Smooth muscle cell of the brain vasculature (primary cell): ENCODE measurements around the gene ZIC3.
"Not testable (repeated sequence)": the region's sequence is repeated elsewhere in the genome, so short reads cannot be mapped to it uniquely, and the experiment has no call there.

Experiments used
- DNase-seq: peaks from one replicate; pipeline ENCODE4 v3.0.0-alpha.2; 2012; ENCODE audit warnings: low read depth, low spot score

The ZIC3 gene

DNA sequence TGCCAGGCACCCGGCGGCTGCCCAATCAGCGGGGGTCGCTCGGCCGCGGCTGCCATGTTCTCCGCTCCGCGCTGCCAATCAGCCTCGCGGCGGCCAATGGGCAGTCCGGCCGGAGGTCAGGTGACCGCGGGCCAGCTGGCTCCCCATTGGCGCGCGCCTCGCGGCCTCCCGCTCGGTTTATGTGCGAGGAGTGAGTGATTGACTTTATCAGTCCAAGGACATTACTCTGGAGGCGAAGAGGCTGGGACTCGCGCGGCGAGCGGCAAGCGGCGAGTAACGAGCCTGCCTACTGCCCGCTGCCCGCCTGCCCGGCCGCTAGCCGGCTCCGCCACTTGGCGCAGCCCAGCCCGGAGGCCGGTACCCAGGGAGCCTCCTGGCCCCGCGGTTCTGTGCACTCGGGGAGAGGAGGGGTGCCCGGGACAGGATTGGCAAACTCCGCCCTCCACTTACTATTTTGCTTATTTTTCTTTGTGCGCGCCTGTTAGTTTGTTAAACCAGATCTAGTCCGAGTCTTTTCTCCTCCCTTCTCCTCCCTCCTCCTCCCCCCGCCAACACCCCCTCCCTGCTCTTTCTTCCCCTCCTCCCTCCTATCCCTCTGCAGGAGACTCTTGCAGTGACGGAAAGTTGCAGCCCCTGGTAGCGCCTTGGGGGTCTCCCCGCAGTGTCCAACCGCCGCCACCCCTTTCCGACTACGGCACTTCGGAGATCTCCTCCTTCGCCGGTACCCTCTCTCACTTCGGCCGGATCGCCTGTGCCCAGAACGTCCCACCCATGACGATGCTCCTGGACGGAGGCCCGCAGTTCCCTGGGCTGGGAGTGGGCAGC is at the start of gene ZIC3:
TSS of gene ZIC3 (plus strand) at position 207 of the 825 bp plus-strand sequence. CDS start at position 772, 565 bp downstream.
- DNase-seq, result no peak

DNA sequence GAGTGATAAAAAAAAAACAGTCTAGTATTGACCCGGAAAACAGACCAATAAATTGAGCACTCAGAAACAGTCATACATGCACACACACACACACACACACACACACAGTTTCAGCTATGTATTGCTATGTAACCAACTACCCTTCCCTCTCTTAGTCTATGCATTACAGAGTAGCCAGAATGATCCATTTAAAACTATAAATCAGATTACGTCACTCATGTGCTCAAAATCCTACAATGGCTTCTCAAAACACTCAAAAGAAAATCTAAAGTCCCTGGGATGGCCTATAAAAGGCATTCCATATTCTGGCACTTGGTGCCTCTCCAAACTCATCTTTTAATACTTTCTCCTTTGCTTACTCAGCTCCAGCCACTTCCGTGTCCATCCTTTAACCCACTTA is 46.5 kb upstream of the ZIC3 start:
- DNase-seq, result no peak

DNA sequence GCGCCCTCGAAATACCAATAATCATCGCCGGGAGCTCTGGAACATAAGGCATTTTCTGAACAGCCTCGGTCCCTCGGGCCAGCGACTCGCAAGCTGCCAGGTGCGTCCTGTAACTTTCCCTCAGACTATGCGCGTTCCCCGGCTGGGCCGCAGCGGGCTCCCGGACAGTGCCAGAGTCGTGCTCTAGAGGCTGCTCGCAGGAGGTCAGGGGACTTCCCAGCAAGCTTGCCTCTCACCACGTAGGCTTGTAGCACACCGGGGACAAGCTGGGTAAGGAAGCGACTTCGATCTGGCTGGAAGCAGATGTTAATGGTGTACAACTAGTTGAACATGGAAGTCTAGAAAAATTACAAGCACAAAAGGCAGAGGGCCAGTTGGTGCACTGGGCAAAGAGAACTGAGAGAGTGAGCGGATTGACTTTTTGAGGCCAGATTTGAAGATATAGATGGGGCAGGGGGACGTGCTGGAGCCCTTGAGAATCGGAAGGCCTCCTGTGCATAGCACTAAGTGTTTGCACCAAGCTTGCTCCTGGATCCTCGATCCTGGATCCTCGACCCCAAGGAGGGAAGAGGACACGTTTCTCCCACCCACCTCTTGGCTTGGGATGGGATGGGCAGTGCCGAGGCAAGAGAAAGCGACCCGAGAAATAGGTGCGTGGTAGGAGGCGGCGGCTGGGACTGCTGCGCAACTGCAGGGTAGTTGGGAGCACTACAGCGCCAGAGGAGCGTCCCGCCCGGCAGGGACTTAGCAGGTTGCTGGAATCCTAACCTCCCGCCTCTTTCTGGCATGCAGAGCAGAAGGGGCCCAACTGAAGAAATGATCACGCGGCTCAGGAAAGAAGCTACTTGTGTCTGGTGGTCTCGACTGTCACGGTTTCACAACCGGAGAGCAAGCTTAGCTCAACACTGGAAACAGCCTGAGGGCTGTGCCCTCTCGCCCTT is 19.9 kb upstream of the ZIC3 start:
- no peak for DNase-seq

DNA sequence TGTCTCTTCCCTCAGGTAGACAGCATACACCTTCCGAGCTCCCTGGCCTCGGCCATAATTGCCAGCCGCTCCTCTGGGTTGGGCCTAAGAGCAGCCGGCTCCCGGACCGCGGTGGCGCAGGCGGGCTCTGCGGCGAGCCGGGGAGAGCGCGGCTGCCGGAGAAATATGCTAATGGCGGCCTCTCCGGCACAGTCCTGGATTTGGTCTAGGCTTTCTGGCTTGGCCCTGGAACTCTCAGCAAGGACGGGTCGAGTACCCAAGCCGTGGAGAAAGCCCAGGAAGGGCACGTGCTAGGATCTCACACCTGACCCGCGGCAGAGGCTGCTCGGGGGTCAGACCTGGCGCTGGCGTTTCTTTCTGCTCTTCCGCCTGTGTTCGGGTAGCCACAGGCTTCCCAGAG is 18.6 kb upstream of the ZIC3 start:
- no peak for DNase-seq

DNA sequence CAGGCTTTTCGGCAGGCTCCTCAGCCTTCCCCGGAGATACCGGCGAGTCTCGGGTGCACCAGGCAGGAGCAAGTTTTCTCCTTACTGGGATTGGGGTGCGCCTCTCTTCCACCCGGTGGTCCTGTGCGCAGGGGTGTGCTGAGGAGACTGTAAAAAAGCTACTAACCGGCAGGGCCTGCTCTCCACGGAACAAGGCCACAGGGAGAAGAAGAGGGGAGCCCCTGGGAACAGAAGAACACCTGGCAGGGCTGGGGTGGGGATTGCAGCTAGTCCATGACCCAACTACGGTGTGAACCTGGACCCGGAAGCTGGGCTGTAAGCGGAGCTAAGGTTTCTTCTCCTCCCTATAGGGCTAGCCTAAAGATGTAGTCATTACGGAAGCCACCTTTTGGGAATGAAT is 17.7 kb upstream of the ZIC3 start:
- no peak for DNase-seq

DNA sequence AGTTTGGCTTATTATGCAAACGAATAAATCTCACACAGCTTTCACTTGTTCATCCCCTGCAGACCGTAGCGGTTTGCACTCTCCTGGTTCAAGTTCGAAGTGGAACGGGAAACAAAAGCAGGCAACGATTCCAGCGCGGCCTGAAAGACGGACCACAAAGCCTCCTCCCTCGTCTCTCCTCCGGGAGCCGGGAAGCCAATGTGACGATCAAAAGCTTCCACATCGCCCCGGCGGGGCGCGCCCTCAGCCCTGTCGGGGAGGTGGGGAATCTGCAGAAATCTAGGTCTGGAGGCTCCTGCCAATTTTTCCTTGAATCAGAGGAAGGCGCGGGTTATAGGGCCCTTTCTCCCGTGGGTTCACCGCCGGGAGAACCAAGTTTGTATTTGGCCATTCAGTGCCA is 16.9 kb upstream of the ZIC3 start:
- no peak for DNase-seq

DNA sequence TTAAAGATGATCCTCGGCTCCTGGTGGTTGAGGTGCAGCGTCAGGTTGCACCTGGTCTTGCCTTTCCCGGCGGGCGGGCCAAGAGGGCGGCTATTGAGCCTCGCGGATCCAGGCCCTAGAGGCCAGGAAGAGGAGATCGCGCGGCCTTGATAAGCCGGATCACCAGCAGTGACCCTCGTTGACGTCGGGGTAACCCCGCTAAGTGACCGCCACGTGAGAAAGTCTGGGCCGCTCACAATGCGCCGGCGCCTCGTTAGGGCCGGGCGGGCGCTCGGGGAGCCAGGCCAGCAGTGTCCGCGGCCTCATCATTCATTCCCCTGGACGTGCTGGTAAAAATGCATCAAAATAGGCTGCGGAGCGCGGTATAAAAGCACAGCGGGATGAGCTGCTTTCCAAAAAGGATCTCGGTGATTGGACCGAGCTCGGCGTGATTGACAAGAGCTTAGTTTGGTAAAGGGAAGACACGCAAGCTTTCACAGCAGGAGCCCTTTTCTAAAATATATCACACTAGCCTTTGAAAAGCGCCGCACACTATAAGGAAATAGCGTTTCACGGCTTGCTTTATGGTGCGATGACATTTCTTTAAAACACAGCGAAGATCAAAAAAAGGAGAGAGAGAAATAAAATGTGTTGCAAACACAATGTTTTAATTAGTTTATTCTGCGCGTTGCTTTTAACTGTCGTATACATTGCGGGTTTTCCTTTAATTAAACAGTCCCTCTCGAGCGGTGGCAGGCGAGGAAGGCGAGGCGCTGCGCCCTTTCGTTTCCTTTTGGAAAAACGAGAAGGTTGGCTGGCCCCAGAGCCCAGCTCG is 15.9 kb upstream of the ZIC3 start:
- no peak for DNase-seq

DNA sequence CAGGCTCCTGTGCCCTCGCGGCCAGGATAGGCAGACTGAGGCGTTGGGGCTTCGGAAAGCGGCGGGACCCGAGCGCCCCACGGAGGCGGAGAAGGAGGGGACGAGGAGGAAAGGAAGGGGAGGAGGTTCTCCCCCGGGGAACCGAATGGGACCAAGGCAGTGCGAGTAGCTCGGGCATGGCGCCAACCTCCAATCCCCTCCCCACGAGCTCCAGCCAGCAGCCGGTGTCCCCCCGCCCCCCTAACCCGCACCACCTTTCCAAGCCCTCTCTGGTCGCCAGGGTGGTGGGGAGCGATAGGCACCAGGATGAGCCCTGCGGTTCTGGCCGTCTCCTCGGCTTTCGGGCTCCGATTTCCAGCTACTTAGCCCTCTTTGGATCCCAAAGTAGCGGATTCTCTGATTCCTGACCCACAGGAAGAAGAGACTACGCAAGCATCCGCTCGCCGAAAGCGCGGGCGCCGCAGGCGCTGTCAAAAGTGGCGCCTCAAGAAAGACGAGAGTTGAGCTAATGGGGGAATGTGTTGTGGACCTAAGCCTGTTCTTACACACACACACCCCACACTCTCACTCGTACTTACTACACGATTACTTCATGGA is 15.2 kb upstream of the ZIC3 start:
- DNase-seq, result no peak

DNA sequence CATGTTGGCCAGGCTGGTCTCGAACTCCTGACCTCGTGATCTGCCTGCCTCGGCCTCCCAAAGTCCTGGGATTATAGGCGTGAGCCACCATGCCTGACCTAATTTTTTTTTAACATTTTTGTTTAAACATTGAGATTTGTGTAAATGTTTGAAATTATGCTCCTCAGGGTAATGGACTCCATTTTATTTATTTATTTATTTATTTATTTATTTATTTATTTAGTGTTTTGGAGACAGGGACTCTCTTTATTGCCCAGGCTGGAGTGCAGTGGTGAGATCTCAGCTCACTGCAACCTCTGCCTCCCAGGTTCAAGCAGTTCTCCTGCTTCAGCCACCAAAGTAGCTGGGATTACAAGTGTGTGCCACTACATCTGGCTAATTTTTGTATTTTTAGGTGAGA is 13.8 kb upstream of the ZIC3 start:
- DNase-seq, result not testable (repeated sequence)

DNA sequence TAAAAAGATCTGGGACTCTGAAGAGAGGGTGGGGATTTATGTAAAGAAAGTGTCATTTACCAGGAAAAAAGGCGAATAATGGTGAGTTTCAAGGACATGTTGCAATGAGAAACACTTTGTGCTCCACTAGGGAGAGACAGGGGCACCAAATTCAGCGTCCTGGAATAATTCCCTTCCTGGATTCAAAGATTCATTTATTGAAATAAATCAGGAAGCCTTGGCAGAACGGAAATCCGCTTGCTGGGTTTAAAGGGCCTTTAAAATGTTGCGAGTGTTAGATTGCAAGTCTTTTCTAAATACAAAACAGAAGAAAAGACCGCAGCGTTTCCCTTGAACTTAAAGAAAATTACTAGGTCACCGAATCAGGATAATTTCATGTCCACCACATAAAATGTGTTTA is 3.8 kb upstream of the ZIC3 start:
- no peak for DNase-seq

DNA sequence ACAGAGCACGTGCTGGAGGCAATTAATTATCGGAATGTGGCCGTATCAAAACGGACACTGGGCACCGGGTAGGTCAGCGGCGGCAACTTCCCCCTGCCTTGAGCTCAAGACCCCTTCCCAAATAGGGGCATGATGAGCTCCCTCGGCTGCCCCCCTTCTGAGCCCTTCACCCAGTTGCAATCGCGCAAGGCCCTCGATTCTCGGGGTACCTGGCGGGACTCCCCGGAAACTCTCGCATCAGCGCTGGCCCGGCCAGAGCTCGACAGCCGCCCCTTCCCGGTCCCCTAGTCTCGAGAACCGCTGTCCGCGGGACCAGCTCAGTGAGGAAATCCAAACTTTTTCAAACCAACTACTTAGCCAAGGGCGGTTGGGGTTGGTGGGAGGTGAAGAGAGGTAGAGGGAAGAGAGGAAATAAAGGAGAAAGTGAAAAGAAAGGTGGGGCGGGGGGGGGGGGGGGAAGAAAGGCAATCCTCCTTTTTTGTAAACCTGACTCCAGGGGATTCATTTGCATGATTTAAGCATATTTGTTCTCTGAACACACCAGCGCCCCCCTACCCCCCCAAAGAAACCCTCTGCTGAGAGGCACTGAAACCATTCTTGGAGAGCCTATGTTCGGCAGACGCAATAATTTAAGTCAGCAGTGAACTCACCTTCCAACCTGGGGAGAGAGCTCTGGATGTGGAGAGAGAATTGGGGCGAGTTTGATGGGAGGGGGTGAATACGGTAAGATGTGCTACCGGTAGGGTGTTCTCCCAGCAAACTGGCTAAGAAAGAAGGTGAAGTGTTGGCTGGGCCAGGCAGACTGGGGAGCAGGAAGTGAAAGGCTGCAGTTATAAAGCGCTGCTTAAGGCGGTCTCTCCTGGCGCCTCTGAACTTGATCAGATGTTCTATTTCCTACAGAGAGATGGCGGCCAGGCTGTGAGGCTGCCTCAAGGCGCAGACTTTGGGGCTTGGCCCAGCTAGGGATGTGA is 2.0 kb upstream of the ZIC3 start:
- DNase-seq, result no peak

DNA sequence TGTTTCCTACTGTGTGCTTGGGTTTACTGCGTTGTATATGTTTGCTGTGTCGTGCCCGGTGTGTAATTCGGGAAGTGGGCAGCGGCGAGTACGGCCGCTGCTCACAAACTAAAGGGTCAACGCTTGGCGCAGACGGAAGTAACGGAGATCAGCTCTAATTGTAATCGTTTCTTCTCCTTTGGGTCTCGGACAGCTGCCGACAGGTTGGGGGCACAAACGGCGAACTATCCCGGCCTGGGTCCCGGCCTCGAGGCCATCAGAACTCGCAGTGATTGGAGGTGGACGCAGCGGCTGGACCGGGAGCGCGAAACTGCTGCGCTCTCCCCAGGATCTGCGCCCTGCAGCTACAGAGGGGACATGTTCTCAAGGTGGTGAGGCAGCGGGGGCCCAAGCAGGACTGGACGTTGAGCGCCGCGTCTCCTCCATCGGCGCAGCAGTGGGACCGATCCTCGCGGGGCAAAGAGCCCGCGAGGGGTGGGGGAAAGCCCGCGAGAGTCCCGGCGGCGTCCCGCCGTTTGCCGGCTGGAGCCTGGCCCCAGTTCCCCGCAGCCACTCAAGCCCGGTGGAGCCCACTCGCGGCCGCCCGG is 516 bp upstream of the ZIC3 start:
- DNase-seq, result no peak

DNA sequence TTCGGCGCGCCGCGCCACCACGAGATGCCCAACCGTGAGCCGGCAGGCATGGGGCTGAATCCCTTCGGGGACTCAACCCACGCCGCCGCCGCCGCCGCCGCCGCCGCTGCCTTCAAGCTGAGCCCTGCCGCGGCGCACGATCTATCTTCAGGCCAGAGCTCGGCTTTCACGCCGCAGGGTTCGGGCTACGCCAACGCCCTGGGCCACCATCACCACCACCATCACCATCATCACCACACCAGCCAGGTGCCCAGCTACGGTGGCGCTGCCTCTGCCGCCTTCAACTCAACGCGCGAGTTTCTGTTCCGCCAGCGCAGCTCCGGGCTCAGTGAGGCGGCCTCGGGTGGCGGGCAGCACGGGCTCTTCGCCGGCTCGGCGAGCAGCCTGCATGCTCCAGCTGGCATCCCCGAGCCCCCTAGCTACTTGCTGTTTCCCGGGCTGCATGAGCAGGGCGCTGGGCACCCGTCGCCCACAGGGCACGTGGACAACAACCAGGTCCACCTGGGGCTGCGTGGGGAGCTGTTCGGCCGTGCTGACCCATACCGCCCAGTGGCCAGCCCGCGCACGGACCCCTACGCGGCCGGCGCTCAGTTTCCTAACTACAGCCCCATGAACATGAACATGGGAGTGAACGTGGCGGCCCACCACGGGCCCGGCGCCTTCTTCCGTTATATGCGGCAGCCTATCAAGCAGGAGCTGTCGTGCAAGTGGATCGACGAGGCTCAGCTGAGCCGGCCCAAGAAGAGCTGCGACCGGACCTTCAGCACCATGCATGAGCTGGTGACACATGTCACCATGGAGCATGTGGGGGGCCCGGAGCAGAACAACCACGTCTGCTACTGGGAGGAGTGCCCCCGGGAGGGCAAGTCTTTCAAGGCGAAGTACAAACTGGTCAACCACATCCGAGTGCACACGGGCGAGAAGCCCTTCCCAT is 1.1 kb downstream of the ZIC3 start:
- no peak for DNase-seq

DNA sequence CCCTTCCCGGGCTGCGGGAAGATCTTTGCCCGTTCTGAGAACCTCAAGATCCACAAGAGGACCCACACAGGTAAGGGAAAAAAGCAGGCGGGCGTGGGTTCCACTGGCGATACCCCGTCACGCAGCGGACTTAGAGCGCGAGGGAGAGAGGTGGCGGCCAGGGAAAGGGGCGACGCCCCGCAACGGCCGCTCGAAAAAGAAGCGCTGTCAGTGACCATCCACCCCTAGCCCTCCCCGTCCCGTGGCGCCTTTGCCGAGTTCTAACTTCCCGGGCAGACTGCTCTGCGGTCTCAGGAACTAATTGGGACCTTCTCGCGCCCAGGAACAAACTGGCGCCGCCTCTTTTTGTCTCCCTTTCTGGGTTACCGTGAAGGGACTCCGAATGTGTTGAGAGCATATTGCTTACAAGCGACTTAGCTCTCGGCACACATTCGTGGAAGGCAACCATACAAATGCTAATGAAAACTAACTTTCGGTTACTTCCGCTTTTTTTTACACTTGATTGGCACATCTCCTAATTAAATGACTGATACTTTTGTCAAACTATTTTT is 1.8 kb downstream of the ZIC3 start:
- DNase-seq, result no peak

DNA sequence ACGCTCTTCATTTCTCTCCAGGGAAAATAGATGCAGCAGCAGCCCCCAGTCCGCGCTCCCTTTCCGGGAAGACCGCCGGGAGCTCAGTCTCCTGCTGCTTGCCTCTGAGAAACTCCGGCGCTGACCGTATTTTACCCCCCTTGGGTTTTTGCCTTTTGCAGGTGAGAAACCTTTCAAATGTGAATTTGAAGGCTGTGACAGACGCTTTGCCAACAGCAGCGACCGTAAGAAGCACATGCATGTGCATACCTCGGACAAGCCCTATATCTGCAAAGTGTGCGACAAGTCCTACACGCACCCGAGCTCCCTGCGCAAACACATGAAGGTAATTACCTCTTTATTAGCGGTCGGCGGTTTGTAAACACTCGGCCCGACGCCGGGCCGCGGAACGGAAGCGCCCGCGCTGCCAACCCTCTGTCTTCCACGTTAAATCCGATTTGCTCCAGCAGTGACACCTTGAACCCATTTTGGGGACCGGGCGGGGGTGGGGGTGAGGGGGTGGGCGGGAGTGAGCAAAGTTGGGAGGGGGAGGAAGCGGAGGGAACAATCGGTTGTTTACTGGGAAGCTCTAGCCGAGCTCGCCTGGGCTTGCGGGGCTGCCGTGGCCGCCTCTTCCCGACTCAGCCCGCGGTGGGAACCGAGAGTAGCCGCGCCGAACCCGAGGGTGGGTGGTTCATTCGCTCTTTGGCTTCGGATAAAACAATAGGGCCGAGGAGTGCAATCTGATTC is 3.0 kb downstream of the ZIC3 start:
- no peak for DNase-seq

DNA sequence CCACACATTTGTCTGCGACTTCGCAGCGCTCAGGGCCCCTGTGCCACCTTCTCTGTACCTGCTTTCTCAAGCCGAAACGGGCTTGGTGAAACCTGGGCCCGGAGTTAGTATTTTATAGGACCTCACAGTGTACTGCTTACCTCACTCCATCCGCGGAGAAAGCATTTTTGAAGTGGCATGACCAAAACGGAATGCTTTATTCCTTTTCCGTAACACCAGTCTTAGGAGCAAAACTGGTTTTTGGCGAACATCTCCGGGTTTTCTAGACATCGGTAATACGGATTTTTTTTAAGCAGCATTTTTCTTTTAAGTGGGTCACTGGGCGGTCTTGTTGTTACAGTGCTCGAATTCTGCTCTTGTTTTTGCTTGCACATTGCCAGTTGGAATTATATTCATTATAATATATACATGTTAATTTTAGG is 3.6 kb downstream of the ZIC3 start:
- DNase-seq, result no peak

DNA sequence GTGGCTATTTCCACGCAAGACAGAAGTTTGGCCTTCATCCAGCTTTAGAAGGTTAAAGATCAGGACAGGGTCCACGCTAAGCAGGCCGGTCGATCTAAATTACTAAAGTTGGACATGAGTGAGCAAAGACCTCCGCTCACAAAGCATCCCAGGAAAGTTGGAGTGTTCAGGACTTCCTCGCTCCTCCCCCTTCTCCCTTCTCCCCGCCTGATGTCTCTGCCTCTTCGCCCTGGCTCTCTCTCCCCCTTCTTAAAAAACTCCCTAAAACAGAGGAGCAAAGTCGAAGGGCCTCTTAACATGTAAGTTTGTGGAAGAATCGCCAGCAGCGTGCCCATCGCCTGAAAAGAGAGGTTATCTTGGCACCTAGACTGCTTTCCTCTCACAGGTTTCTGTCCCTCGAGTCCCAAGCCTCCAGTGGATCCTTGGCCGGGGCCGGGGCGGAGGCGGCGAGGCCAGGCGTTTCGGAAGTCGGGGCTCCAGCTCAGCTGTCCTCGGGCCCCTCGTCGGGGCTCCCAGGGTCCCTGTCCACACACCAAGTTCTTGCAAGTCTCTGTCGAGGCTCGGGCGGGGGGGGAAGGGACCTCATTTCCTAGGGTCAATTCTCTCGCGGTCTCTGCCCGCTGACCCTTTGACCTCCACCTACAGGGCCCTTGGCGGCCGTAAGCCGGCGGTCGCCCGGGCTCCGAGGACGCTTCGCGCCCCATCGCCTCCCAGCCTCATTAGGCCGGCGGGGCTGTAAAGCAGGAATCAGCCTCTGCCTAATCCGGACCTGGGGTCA is 7.6 kb downstream of the ZIC3 start:
- no peak for DNase-seq
